ENCODE measurements around the gene EXOC6B. TPM values are rescaled to one million over a fixed set of nuclear protein-coding genes. Genes with fewer than 3 reads are reported as not detected.

The EXOC6B gene
- total RNA-seq, 4 donors from 2014 or later: 14.6 to 49.6 (median 19.3) TPM

DNA sequence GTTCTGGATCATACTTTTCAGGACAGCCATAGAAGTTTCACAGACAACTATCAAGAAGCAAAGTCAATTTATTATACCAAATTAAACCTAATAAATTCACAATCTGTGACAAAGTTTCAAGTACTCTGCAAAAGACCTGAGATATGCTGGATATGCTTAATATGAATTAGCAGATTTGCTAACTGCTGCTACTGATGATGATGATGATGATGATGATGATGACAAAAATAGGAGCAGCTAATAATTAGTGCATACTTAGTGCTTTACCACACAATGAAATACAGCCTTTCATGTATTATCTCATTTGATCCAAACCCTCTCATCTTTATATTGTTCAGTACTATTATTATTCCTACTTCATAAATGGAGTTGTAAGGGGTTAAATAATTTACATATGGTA is 462.4 kb downstream of the EXOC6B start:
- ATAC-seq (no peak), DNase-seq (no peak)
- Histone ChIP-seq H3K27me3 (no peaks in the 10 kb centered on the region), H3K4me3 (no peak overlapping the region), H3K36me3 (no peaks in the 10 kb centered on the region), H3K4me1 (no peaks in the 10 kb centered on the region), H3K9me3 (no peaks in the 10 kb centered on the region), H3K27ac (no peak overlapping the region)
- in situ Hi-C loops (cut with MboI; ENCODE audit: low sequenced_read_pairs in 4 of 4): no loop called here
- intact Hi-C loops (cut with DNase I; ENCODE audit: low total_unique reads): no loop called here
- TF ChIP-seq, protein P1, sequence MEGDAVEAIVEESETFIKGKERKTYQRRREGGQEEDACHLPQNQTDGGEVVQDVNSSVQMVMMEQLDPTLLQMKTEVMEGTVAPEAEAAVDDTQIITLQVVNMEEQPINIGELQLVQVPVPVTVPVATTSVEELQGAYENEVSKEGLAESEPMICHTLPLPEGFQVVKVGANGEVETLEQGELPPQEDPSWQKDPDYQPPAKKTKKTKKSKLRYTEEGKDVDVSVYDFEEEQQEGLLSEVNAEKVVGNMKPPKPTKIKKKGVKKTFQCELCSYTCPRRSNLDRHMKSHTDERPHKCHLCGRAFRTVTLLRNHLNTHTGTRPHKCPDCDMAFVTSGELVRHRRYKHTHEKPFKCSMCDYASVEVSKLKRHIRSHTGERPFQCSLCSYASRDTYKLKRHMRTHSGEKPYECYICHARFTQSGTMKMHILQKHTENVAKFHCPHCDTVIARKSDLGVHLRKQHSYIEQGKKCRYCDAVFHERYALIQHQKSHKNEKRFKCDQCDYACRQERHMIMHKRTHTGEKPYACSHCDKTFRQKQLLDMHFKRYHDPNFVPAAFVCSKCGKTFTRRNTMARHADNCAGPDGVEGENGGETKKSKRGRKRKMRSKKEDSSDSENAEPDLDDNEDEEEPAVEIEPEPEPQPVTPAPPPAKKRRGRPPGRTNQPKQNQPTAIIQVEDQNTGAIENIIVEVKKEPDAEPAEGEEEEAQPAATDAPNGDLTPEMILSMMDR (IDR thresholded peaks at IDR 0.05 in 4 of 5, conservative IDR thresholded peaks at IDR 0.05 in 1 of 5): no peak
- TF ChIP-seq POLR2A (IDR thresholded peaks at IDR 0.05): no peak

DNA sequence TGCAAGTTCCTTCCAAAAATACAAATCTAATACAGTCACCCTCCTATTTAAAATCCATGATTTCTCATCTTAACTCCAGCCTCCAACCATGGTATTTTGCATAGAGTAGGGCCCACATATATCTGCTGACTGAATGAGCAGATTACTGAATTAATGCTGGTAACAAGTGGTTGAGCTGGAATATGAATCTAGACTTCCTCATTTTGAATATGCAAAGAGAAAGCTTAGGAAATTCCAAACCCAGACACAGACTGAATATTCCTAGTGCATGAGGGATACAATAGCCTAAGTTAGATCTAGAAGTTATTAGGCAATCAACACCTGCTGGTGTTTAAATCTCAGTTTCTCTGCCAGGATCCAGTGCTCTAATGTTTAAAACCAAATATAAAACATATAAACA is 463.1 kb downstream of the EXOC6B start:
- Histone ChIP-seq H3K4me3 (no peak overlapping the region), H3K9me3 (no peaks in the 10 kb centered on the region), H3K27ac (no peak overlapping the region), H3K27me3 (no peaks in the 10 kb centered on the region), H3K36me3 (no peaks in the 10 kb centered on the region), H3K4me1 (no peaks in the 10 kb centered on the region)
- DNase-seq (no peak), ATAC-seq (no peak)
- intact Hi-C loops (cut with DNase I; ENCODE audit: low total_unique reads): no loop called here
- TF ChIP-seq, protein P1 (IDR thresholded peaks at IDR 0.05 in 4 of 5, conservative IDR thresholded peaks at IDR 0.05 in 1 of 5): no peak
- in situ Hi-C loops (cut with MboI; ENCODE audit: low sequenced_read_pairs in 4 of 4): no loop called here

DNA sequence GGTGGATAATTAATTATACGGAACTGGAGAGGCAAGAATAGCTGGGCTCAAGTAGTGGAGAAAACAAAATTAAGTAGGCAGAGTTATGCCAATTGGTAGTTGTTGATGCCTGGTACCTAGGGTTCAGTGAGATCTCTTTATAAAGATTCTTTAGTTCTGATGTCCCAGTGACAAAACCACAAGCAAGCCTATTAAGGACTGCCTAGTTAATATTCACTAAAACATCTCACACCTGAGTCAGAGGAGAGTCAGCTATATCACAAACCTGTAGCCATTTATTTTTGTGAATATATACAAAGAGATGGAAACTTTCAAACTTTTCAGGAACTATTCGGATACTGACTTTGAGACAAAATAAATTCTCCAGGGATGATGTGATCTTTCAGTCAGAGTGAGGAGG is 464.3 kb downstream of the EXOC6B start:
- TF ChIP-seq POLR2A (IDR thresholded peaks at IDR 0.05): no peak
- TF ChIP-seq, protein P1 (IDR thresholded peaks at IDR 0.05 in 4 of 5, conservative IDR thresholded peaks at IDR 0.05 in 1 of 5): no peak
- intact Hi-C loops (cut with DNase I; ENCODE audit: low total_unique reads): no loop called here
- DNase-seq: no peak

DNA sequence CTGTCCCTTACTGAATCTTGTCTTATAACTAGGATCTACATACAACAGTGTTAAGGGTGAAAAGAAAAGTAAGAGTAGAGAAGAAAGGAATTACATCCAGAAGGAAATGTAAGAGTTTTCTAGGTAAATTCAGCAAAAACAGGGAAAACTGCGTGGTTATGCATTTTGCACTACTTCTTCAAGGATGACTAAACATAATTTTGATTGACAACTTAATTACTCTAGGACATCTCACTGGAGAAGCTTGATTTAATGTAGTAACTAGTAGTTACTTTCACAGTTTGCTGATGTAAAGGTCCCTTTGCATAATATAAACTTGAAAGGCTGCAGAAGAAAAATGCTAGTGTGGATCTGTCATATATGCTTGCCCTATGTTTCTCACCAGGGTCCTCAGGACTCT is 464.8 kb downstream of the EXOC6B start:
- no peak overlapping the region for H3K4me3 ChIP-seq
- DNase-seq (no peak), ATAC-seq (no peak)
- no peaks in the 10 kb centered on the region for H3K36me3 ChIP-seq
- no peaks in the 10 kb centered on the region for H3K9me3 ChIP-seq
- intact Hi-C loops (cut with DNase I; ENCODE audit: low total_unique reads): no loop called here
- in situ Hi-C loops (cut with MboI; ENCODE audit: low sequenced_read_pairs in 4 of 4): no loop called here
- no peaks in the 10 kb centered on the region for H3K27me3 ChIP-seq
- no peaks in the 10 kb centered on the region for H3K4me1 ChIP-seq
- no peak for TF ChIP-seq POLR2A (IDR thresholded peaks at IDR 0.05)
- TF ChIP-seq, protein P1 (IDR thresholded peaks at IDR 0.05 in 4 of 5, conservative IDR thresholded peaks at IDR 0.05 in 1 of 5): no peak
- no peak overlapping the region for H3K27ac ChIP-seq

More for the DNA sequence above, 464.3 kb downstream of the EXOC6B start:
- Histone ChIP-seq H3K36me3 (no peaks in the 10 kb centered on the region), H3K4me1 (no peaks in the 10 kb centered on the region), H3K4me3 (no peak overlapping the region), H3K27me3 (no peaks in the 10 kb centered on the region), H3K9me3 (no peaks in the 10 kb centered on the region), H3K27ac (no peak overlapping the region)
- ATAC-seq: no peak
- in situ Hi-C loops (cut with MboI; ENCODE audit: low sequenced_read_pairs in 4 of 4): no loop called here

DNA sequence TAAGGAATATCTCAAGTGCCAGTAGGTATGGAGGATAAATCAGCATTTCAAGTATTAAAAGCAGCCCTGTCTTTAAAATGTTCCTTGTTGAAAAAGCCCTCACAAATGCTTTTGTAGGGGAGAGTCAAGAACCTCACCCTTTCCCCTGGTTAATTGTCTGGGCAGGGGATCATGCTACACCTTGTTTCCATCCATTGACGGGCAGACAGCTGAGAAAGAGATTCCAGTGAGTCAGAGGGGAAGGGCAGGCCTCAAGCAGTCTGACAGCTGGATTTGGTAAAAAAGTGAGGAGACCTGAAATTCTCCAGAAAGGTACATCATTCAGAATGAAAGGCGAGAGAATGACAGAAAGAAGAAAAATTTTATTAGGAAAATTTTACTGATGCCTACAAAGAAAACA is 475.0 kb downstream of the EXOC6B start:
- no peak for DNase-seq
- no peak overlapping the region for H3K27ac ChIP-seq
- no peaks in the 10 kb centered on the region for H3K27me3 ChIP-seq
- no peaks in the 10 kb centered on the region for H3K36me3 ChIP-seq
- intact Hi-C loops (cut with DNase I; ENCODE audit: low total_unique reads): no loop called here
- H3K4me1 ChIP-seq: no peaks in the 10 kb centered on the region
- in situ Hi-C loops (cut with MboI; ENCODE audit: low sequenced_read_pairs in 4 of 4): no loop called here
- ATAC-seq: no peak
- TF ChIP-seq, protein P1 (IDR thresholded peaks at IDR 0.05 in 4 of 5, conservative IDR thresholded peaks at IDR 0.05 in 1 of 5): no peak
- TF ChIP-seq POLR2A (IDR thresholded peaks at IDR 0.05): no peak
- no peaks in the 10 kb centered on the region for H3K9me3 ChIP-seq
- no peak overlapping the region for H3K4me3 ChIP-seq

All from gastrocnemius medialis (tissue), 4 donors.